GM12878 (cell line): ENCODE measurements around the gene TACR1. TPM values are rescaled to one million over a fixed set of nuclear protein-coding genes. Genes with fewer than 3 reads are reported as not detected.

Source experiments
- ATAC-seq: fragments of 200-7000 bp; cut with Tn5 transposase; 3 replicates; pipeline ENCODE4 v1.9.1; 2020; ENCODE audit warnings: mild to moderate bottlenecking, moderate library complexity
- BruUV-seq: library from RNA; stranded (reverse); fragments of 400-500 nt; replicated peaks from 2 replicates; lab custom pipeline; 2021; lab: Mats Ljungman, UMichigan
- CTCF ChIA-PET: fragments of 300-600 bp; sonication (Branson Sonifier 250); formaldehyde crosslinking; extraction: SDS; loops from one replicate; lab custom pipeline; 2021; ENCODE audit warnings: inconsistent platforms; lab: Yijun Ruan, JAX
- POLR2A ChIA-PET: fragments of 350-600 bp; formaldehyde crosslinking; extraction: SDS; loops from one replicate; lab custom pipeline; 2021; ENCODE audit warnings: inconsistent platforms; lab: Charles Lee
- RAD21 ChIA-PET: fragments of 300-600 bp; sonication (Branson Sonifier 250); formaldehyde crosslinking; loops from one replicate; lab custom pipeline; 2023; ENCODE audit warnings: antibody characterized with exemption; ENCODE audit not compliant: unreplicated experiment; lab: Charles Lee
- SMC1A ChIA-PET: fragments of 300-600 bp; sonication (Branson Sonifier 250); formaldehyde crosslinking; loops from one replicate; lab custom pipeline; 2023; ENCODE audit not compliant: unreplicated experiment, uncharacterized antibody; lab: Charles Lee
- DNase-seq: peaks from one replicate; pipeline ENCODE4 v3.0.0-alpha.2; 2011; ENCODE audit warnings: low read depth, low spot score
- FAIRE-seq: peaks from 3 replicates; lab custom pipeline; 2011; peaks lifted over from hg19 to GRCh38; lab: Jason Lieb, UNC
- H2AFZ ChIP-seq: 2 replicates; pipeline ENCODE4 v1.6.0; 2011; ENCODE audit warnings: low read depth, low read length, control low read depth; ENCODE audit not compliant: control insufficient read depth
- H3K27ac ChIP-seq: 2 replicates; pipeline ENCODE4 v1.5.1; 2011; ENCODE audit warnings: control low read depth; ENCODE audit not compliant: control insufficient read depth, insufficient read depth
- H3K27me3 ChIP-seq, 2 experiments: replicated peaks in 1 of 2; 2 replicates each; pipeline versions ENCODE4 v1.6.0 to v1.6.1; 2011; ENCODE audit warnings: low read length in 1 of 2; ENCODE audit not compliant: control insufficient read depth in 2 of 2, insufficient read depth in 2 of 2
- H3K36me3 ChIP-seq, 2 experiments: 2 replicates each; pipeline ENCODE4 v1.5.1; 2011; ENCODE audit warnings: low read length in 1 of 2; ENCODE audit not compliant: control insufficient read depth in 2 of 2, insufficient read depth in 2 of 2
- H3K4me1 ChIP-seq: 2 replicates; pipeline ENCODE4 v1.6.1; 2011; ENCODE audit warnings: mild to moderate bottlenecking, low read length, moderate library complexity, mixed read lengths; ENCODE audit not compliant: control insufficient read depth, insufficient read depth
- H3K4me2 ChIP-seq: 2 replicates; pipeline ENCODE4 v1.6.0; 2011; ENCODE audit warnings: control low read depth; ENCODE audit not compliant: control insufficient read depth, insufficient read depth
- H3K4me3 ChIP-seq: fragments of 200-600 bp; sonication (generic); 2 replicates; pipeline ENCODE4 v1.5.1; 2016
- H3K79me2 ChIP-seq: 2 replicates; pipeline ENCODE4 v1.6.0; 2011; ENCODE audit warnings: low read length; ENCODE audit not compliant: control insufficient read depth, insufficient read depth
- H3K9ac ChIP-seq: 2 replicates; pipeline ENCODE4 v1.8.0; 2011; ENCODE audit warnings: low read length, control low read depth, mixed read lengths; ENCODE audit not compliant: control insufficient read depth, insufficient read depth
- H3K9me3 ChIP-seq: replicated peaks from 3 replicates; pipeline ENCODE4 v1.5.1; 2011; ENCODE audit warnings: mild to moderate bottlenecking, low read length; ENCODE audit not compliant: control insufficient read depth, insufficient read depth
- H4K20me1 ChIP-seq: 2 replicates; pipeline ENCODE4 v1.6.0; 2011; ENCODE audit not compliant: control insufficient read depth, insufficient read depth
- CTCF ChIP-seq, 3 experiments: IDR thresholded peaks in 2 of 3; conservative IDR thresholded peaks in 1 of 3; 2 replicates each; pipeline ENCODE4 v1.5.1; 2011; ENCODE audit warnings: low read depth in 3 of 3, low read length in 3 of 3, mild to moderate bottlenecking in 3 of 3, control low read depth in 2 of 3, moderate library complexity in 2 of 3, inconsistent platforms in 1 of 3, mixed read lengths in 1 of 3; ENCODE audit not compliant: control insufficient read depth in 2 of 3, insufficient read depth in 1 of 3; ENCODE audit errors: extremely low read depth in 1 of 3
- EED ChIP-seq: sonication (generic); IDR thresholded peaks from 2 replicates; pipeline ENCODE4 v1.6.1; 2016; ENCODE audit warnings: antibody characterized with exemption, low read depth
- EGR1 ChIP-seq, 2 experiments: IDR thresholded peaks; 1 replicate in 1 of 2; 2 replicates in 1 of 2; pipeline ENCODE4 v1.6.1; 2011 to 2012; ENCODE audit warnings: low read depth in 2 of 2, low read length in 2 of 2, borderline replicate concordance in 1 of 2, mild to moderate bottlenecking in 1 of 2, moderate library complexity in 1 of 2
- MEF2B ChIP-seq: fragments of 450-650 bp; IDR thresholded peaks from 2 replicates; pipeline ENCODE4 v1.6.1; 2018; ENCODE audit warnings: mild to moderate bottlenecking, moderate library complexity; ENCODE audit not compliant: partially characterized antibody, poor library complexity, severe bottlenecking
- MYC ChIP-seq: IDR thresholded peaks from 2 replicates; pipeline ENCODE4 v1.6.1; 2011; ENCODE audit warnings: mild to moderate bottlenecking, low read length, moderate library complexity, inconsistent platforms; ENCODE audit not compliant: insufficient read depth, insufficient replicate concordance, insufficient read length, severe bottlenecking
- NFXL1 ChIP-seq: fragments of 450-650 bp; IDR thresholded peaks from 2 replicates; pipeline ENCODE4 v1.6.1; 2017; ENCODE audit warnings: antibody characterized with exemption, mild to moderate bottlenecking, borderline replicate concordance
- RAD21 ChIP-seq: IDR thresholded peaks from 2 replicates; pipeline ENCODE4 v1.6.1; 2011; ENCODE audit warnings: mild to moderate bottlenecking, low read depth, low read length, moderate library complexity; ENCODE audit not compliant: insufficient read depth
- RUNX3 ChIP-seq: IDR thresholded peaks from 2 replicates; pipeline ENCODE4 v1.6.1; 2012; ENCODE audit warnings: low read length, inconsistent platforms
- SMC3 ChIP-seq: IDR thresholded peaks from 2 replicates; pipeline ENCODE4 v1.6.1; 2011; ENCODE audit warnings: low read length, improper control_type of control experiment, borderline replicate concordance
- TARDBP ChIP-seq: IDR thresholded peaks from 2 replicates; pipeline ENCODE4 v1.6.1; 2016; ENCODE audit warnings: borderline replicate concordance
- WGBS: methylation state at CpG from one replicate; pipeline ENCODE4 v1.1.6; 2016; ENCODE audit warnings: low lambda C conversion rate; ENCODE audit not compliant: insufficient replicate concordance, insufficient coverage; ENCODE audit errors: missing lambda C conversion rate; 5-methylcytosine and 5-hydroxymethylcytosine counted together
- in situ Hi-C: fragments of 300-500 bp; cut with MboI; formaldehyde crosslinking; loops from 9 replicates; pipeline ENCODE4 v1.14.3; 2018; ENCODE audit warnings: mixed read lengths
- intact Hi-C: fragments of 100-400 bp; cut with micrococcal nuclease; formaldehyde crosslinking; loops from one replicate; pipeline ENCODE4 v1.14.2; 2022; ENCODE audit not compliant: unreplicated experiment
- polyA plus RNA-seq, 11 experiments: library from polyadenylated mRNA; depleted of rRNA in 4 of 11; unstranded in 6 of 11; stranded (reverse) in 5 of 11; fragments of >200 nt; fragmentation: Nextera tagmentation in 4 of 11; fragmentation: Illumina TruSeq in 1 of 11; extraction: Ambion mirVana in 4 of 11; extraction: Trizol in 1 of 11; gene quantifications; 1 replicate in 1 of 11; 2 replicates in 10 of 11; pipeline versions ENCODE4 v1.2.1 to v1.2.3, GENCODE V29; 2011 to 2016; ENCODE audit warnings: inconsistent platforms in 2 of 11, missing spikeins in 2 of 11, low read depth in 1 of 11
- total RNA-seq, 4 experiments: library from RNA; depleted of rRNA in 3 of 4; stranded (reverse); fragments of >200 nt in 3 of 4; fragmentation: Illumina TruSeq in 1 of 4; extraction: Trizol in 1 of 4; gene quantifications; 2 replicates each; pipeline versions ENCODE4 v1.2.1 to v1.2.3, GENCODE V29; 2013 to 2021
- TF ChIP-seq, protein P1 (sequence below): fragments of 150-350 bp; IDR thresholded peaks from 2 replicates; pipeline ENCODE4 v1.6.1; 2016; ENCODE audit warnings: low read depth, low read length
- TF ChIP-seq, protein P2 (sequence below): fragments of 450-650 bp; IDR thresholded peaks from 2 replicates; pipeline ENCODE4 v1.6.1; 2017; ENCODE audit warnings: antibody characterized with exemption, mild to moderate bottlenecking, moderate library complexity

TACR1 gene
- total and polyA plus RNA-seq, 10 of the 15 experiments (the other 5 are each of a cell fraction or from before 2014, with no cell fraction given), result 0.04 to 1.4 (median 0.15) TPM

GRCh38 chr2:75064691-75065396, 134.5 kb downstream of the TACR1 start:
- in situ Hi-C loops, result loop anchor here (25.0 kb wide), 1 partner anchor 347 kb away; no protein-coding TSS in a partner anchor
- DNase-seq, result no peak
- H3K9me3 ChIP-seq, result no peaks in the 10 kb centered on the region; the same call in 2 of the 3 replicates
- no peak overlapping the region for H3K9ac ChIP-seq
- BruUV-seq, result no TSS peak
- CTCF ChIA-PET, result interaction anchor here (0.5 to 6.4 kb wide), 55 partner anchors 8 to 673 kb away, joined by 3 to 114 read pairs (median 5); partner anchors contain the start of gene TACR1
- H3K27me3 ChIP-seq, result no peaks in the 10 kb centered on the region
- ATAC-seq, result peak; percentile 91
- no peaks in the 10 kb centered on the region for H3K79me2 ChIP-seq
- no peak for FAIRE-seq
- WGBS, result 41% methylated on average over 8 of the region's 8 CpGs
- SMC1A ChIA-PET, result interaction anchor here (0.7 to 5.3 kb wide), 32 partner anchors 10 to 563 kb away, joined by 3 to 92 read pairs (median 4); partner anchors contain the start of gene TACR1
- no peak overlapping the region for H3K4me3 ChIP-seq
- H2AFZ ChIP-seq, result peak overlapping the region; percentile 6; the same call in 1 of the 2 replicates
- no peak overlapping the region for H3K4me2 ChIP-seq
- intact Hi-C loops, result loop anchor here (2.0 to 5.0 kb wide), 2 partner anchors 340 to 562 kb away; no protein-coding TSS in a partner anchor
- H4K20me1 ChIP-seq, result no peaks in the 10 kb centered on the region
- no peaks in the 10 kb centered on the region for H3K4me1 ChIP-seq
- POLR2A ChIA-PET, result interaction anchor here (0.5 to 1.5 kb wide), 2 partner anchors 72 to 176 kb away, joined by 3 to 4 read pairs; no protein-coding TSS in a partner anchor
- H3K27ac ChIP-seq, result no peak overlapping the region
- H3K36me3 ChIP-seq, result no peaks in the 10 kb centered on the region
- RAD21 ChIA-PET, result interaction anchor here (0.6 to 2.8 kb wide), 17 partner anchors 8 to 563 kb away, joined by 3 to 14 read pairs (median 4); no protein-coding TSS in a partner anchor
- no peak for TF ChIP-seq MYC
- TF ChIP-seq, protein P1, sequence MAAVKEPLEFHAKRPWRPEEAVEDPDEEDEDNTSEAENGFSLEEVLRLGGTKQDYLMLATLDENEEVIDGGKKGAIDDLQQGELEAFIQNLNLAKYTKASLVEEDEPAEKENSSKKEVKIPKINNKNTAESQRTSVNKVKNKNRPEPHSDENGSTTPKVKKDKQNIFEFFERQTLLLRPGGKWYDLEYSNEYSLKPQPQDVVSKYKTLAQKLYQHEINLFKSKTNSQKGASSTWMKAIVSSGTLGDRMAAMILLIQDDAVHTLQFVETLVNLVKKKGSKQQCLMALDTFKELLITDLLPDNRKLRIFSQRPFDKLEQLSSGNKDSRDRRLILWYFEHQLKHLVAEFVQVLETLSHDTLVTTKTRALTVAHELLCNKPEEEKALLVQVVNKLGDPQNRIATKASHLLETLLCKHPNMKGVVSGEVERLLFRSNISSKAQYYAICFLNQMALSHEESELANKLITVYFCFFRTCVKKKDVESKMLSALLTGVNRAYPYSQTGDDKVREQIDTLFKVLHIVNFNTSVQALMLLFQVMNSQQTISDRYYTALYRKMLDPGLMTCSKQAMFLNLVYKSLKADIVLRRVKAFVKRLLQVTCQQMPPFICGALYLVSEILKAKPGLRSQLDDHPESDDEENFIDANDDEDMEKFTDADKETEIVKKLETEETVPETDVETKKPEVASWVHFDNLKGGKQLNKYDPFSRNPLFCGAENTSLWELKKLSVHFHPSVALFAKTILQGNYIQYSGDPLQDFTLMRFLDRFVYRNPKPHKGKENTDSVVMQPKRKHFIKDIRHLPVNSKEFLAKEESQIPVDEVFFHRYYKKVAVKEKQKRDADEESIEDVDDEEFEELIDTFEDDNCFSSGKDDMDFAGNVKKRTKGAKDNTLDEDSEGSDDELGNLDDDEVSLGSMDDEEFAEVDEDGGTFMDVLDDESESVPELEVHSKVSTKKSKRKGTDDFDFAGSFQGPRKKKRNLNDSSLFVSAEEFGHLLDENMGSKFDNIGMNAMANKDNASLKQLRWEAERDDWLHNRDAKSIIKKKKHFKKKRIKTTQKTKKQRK, result no peak
- TF ChIP-seq RUNX3, result peak; percentile 31; the same call in 1 of the 2 replicates
- TF ChIP-seq RAD21, result peak; percentile 78
- no peak for TF ChIP-seq NFXL1
- no peak for TF ChIP-seq EGR1 (IDR thresholded peaks at IDR 0.05; ENCODE audit: borderline replicate concordance in 1 of 2, low read depth in 2 of 2, low read length in 2 of 2)
- TF ChIP-seq, protein P2, sequence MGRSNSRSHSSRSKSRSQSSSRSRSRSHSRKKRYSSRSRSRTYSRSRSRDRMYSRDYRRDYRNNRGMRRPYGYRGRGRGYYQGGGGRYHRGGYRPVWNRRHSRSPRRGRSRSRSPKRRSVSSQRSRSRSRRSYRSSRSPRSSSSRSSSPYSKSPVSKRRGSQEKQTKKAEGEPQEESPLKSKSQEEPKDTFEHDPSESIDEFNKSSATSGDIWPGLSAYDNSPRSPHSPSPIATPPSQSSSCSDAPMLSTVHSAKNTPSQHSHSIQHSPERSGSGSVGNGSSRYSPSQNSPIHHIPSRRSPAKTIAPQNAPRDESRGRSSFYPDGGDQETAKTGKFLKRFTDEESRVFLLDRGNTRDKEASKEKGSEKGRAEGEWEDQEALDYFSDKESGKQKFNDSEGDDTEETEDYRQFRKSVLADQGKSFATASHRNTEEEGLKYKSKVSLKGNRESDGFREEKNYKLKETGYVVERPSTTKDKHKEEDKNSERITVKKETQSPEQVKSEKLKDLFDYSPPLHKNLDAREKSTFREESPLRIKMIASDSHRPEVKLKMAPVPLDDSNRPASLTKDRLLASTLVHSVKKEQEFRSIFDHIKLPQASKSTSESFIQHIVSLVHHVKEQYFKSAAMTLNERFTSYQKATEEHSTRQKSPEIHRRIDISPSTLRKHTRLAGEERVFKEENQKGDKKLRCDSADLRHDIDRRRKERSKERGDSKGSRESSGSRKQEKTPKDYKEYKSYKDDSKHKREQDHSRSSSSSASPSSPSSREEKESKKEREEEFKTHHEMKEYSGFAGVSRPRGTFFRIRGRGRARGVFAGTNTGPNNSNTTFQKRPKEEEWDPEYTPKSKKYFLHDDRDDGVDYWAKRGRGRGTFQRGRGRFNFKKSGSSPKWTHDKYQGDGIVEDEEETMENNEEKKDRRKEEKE, result no peak
- no peak for TF ChIP-seq TARDBP
- peak; percentile 67 to 92 (median 89) for TF ChIP-seq CTCF (IDR thresholded peaks at IDR 0.05 in 2 of 3, conservative IDR thresholded peaks at IDR 0.05 in 1 of 3; ENCODE audit: control insufficient read depth in 2 of 3, extremely low read depth in 1 of 3, insufficient read depth in 1 of 3, low read depth in 3 of 3, low read length in 3 of 3)
- TF ChIP-seq EED, result 0 out of 2 replicates have a peak, but pooled peaks have one; percentile 23
- TF ChIP-seq SMC3, result peak; percentile 78
- no peak for TF ChIP-seq MEF2B
